Activated T-cell treated with anti-CD3 and anti-CD28 coated beads, Interleukin-2, amount 50 U/mL, for 72 hours (primary cell): ENCODE measurements around the gene ZC3H12C. TPM values are rescaled to one million over a fixed set of nuclear protein-coding genes. Genes with fewer than 3 reads are reported as not detected.
"Not testable (repeated sequence)": the region's sequence is repeated elsewhere in the genome, so short reads cannot be mapped to it uniquely, and the experiment has no call there.

Experiments
- ATAC-seq, 2 donors: fragments of 150-1000 bp; cut with Tn5 transposase; replicated peaks in 1 of 2; 2 replicates each; pipeline ENCODE4 v1.10.0; 2021; ENCODE audit warnings: moderate library complexity in 2 of 2, mild to moderate bottlenecking in 1 of 2
- DNase-seq, 2 donors: peaks; one replicate each; pipeline ENCODE4 v3.0.0; 2021 to 2022; ENCODE audit warnings: mixed read lengths in 1 of 2
- H3K27ac Mint-ChIP-seq: one replicate; pipeline ENCODE4 v1.8.0; 2022; ENCODE audit warnings: mild to moderate bottlenecking, moderate library complexity, mixed read lengths
- H3K27me3 Mint-ChIP-seq: one replicate; pipeline ENCODE4 v1.8.0; 2022; ENCODE audit warnings: low read depth, mixed read lengths
- H3K36me3 Mint-ChIP-seq, 2 donors: one replicate each; pipeline ENCODE4 v1.8.0; 2022; ENCODE audit warnings: mixed read lengths in 2 of 2, mild to moderate bottlenecking in 1 of 2; ENCODE audit not compliant: insufficient read depth in 2 of 2
- H3K4me1 Mint-ChIP-seq: one replicate; pipeline ENCODE4 v1.8.0; 2022; ENCODE audit warnings: low read depth, mixed read lengths
- H3K4me3 Mint-ChIP-seq, 2 donors: one replicate each; pipeline ENCODE4 v1.8.0; 2022; ENCODE audit warnings: mild to moderate bottlenecking in 2 of 2, mixed read lengths in 2 of 2, moderate library complexity in 2 of 2
- H3K9me3 Mint-ChIP-seq, 2 donors: one replicate each; pipeline ENCODE4 v1.8.0; 2022; ENCODE audit warnings: mixed read lengths in 2 of 2
- total RNA-seq, 2 donors: library from RNA; stranded (reverse); gene quantifications; one replicate each; pipeline ENCODE4 v1.2.3, GENCODE V29; 2022

Gene ZC3H12C
- total RNA-seq = 1 to 10 TPM; 2.5 to 6.6 TPM

DNA sequence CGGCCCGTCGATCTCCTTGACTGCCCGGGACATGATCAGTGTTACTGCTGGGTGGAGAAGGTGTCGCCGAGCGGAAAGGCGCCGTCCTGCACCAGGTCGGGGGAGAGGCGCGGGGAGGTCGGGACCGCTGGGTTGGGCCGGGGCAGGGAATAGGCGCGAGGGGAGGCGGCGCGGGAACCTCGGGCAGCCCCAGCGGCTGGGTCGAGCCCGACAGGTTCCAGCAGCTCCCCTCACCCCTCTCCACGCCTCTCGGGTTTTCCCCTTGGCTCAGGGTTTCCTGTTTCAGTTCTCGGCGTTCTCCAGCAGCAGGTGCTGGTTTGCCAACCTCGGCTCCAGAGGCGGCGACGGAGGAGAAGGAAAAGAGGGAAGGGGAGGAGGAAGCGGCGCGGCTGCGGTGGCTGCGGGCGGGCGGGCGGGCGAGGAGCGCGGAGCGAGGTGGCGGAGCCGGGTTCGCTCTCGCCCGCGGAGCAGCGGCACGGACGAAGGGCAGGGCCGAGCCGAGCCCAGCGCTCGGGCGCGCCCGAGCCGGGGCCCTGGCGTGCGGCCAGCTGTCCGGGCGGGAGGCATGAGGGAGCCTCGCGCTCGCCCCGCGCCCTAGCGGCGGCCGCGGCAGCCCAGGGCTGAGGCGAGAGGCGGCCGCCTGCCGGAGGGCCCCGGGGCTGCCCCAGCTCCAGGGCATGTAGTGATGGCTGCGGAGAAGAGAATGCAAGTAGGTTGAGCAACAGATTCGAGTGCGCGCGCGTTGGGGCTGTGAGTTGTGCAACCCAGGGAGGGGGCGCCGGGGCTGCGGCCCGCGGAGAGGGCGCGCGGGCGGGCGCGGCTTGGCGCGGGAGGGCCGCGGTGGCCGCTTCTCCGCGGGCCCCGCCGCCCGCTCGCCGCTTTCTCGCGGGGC lies at the start of gene ZC3H12C:
ZC3H12C (plus strand) TSS at position 878 of the 892 bp plus-strand sequence. CDS start 20 bp downstream, outside the sequence.
- H3K36me3 Mint-ChIP-seq = peaks cover 0 to 2% of the 10 kb centered on the region in 2 donors
- no peaks in the 10 kb centered on the region for H3K9me3 Mint-ChIP-seq
- peak within 1 kb of the TSS; percentile 49 for H3K27ac Mint-ChIP-seq
- ATAC-seq (peak; percentile 74 to 84), DNase-seq (peak; percentile 62 to 66)
- peak within 1 kb of the TSS; percentile 89 to 90 for H3K4me3 Mint-ChIP-seq
- peaks cover 14% of the 10 kb centered on the region for H3K4me1 Mint-ChIP-seq
- H3K27me3 Mint-ChIP-seq = peaks cover 55% of the 10 kb centered on the region

DNA sequence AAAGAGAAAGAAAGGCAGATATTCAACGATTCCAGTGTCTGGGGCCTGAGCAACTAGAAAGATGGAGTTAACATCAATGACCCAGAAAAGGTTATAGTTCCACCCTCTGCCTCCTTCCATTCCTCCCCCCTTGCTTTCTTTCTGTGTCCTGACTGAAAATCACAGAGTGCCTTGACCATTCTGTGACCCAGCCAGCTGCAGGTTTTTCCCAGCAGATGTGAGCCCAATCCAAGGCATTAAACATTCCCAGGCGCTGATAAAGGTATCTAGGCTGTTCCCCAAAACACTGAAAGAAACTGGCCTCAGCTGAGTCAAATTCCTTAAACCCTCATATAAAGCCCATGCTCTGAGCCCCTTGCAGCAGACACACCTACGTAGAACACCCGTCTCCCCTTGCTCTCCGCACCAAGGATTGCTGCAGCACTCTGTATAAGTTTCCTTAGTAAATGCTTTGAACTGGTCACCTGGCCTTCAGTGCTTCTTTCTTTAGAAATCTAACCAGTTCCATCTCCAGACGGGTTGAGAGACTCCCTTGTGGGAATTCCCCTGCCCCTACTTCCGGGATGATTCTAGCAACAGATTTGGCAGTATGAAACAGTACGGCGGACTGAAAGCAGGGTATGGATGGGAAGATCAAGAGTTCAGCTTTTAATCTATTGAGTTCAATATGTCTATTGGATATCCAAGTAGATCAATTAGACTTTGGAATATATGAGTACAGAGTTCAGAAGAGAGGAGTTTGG lies 48.8 kb upstream of the ZC3H12C start:
- H3K4me3 Mint-ChIP-seq = no peak overlapping the region
- no peaks in the 10 kb centered on the region for H3K4me1 Mint-ChIP-seq
- H3K36me3 Mint-ChIP-seq = no peaks in the 10 kb centered on the region
- peaks cover 18% of the 10 kb centered on the region for H3K27me3 Mint-ChIP-seq
- H3K9me3 Mint-ChIP-seq = no peaks in the 10 kb centered on the region
- no peak for ATAC-seq
- DNase-seq = no peak
- no peak overlapping the region for H3K27ac Mint-ChIP-seq

DNA sequence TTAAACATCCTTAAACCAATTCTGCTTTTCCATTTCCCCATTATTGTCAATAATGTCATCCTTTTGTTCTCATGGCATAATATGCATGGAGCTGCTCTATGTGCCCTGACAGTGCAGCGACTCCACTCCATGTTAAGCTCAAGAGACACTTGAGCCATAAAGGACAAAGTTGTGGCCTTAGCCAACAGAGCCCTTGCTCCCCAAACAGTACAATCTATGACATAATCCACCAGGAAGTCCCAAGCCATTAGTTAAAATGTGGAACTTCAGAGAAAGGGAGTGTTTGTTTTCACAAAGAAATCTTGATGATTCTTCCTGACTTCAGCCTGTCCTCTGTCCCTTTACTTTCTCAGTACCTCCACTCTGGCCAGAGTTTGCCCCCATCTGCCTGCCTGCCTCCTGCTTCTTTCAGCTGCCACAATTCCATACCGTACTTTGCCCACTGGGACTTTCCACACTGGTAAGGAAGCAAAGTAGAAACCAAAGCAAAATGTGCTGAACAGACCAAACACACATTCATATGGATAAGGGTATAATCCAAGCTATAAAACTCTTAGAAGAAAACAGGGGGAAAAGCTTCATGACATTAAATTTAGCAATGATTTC lies 46.3 kb upstream of the ZC3H12C start:
- no peaks in the 10 kb centered on the region for H3K36me3 Mint-ChIP-seq
- H3K27ac Mint-ChIP-seq = no peak overlapping the region
- ATAC-seq (no peak), DNase-seq (no peak)
- no peaks in the 10 kb centered on the region for H3K9me3 Mint-ChIP-seq
- H3K27me3 Mint-ChIP-seq = peaks cover 7% of the 10 kb centered on the region
- no peak overlapping the region for H3K4me3 Mint-ChIP-seq
- no peaks in the 10 kb centered on the region for H3K4me1 Mint-ChIP-seq

DNA sequence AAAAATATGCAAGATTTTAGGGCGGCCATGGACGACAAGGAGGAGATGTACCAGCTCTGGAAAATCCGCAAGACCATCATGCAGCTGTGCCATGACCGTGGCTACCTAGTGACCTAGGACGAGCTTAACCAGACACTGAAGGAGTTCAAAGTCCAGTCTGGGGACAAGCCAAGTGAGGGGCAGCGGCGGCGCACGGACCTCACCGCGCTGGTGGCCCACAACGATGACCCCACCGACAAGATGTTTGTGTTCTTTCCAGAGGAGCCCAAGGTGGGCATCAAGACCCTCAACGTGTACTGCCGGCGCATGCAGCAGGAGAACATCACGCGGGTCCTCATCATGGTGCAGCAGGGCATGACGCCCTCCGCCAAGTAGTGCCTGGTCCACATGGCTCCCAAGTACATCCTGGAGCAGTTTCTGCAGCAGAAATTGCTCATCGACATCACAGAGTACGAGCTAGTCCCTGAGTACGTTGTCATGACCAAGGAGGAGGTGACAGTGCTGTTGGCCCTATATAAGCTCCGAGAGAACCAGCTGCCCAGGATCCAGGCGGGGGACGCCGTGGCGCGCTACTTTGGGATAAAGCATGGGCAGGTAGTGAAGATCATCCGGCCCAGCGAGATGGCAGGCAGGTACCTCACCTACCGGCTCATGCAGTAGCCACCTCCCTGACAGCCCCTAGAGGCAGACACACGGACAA lies 43.5 kb upstream of the ZC3H12C start:
- no peak for ATAC-seq
- Mint-ChIP-seq H3K4me3 (no peak overlapping the region), H3K36me3 (peaks cover 2 to 6% of the 10 kb centered on the region in 2 donors), H3K27me3 (no peaks in the 10 kb centered on the region), H3K9me3 (peaks cover 9% of the 10 kb centered on the region in 2 donors), H3K27ac (no peak overlapping the region), H3K4me1 (no peaks in the 10 kb centered on the region)
- DNase-seq = no peak

DNA sequence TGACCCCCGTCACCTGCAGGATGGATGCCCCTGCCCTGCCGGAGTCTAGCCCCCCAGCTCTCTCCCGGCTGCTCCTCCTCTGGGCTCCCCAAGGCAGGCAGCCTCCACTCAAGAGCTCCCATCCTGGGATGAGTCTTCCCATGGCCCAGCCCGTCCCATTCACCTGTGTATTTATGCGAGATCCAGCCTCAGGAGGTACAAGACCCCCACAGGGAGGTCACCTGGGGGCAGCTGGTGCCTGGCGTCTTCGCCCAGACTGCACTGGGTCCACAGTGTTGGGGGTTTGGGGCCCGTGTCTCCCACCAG lies 43.0 kb upstream of the ZC3H12C start:
- Mint-ChIP-seq H3K27me3 (no peaks in the 10 kb centered on the region), H3K4me1 (no peaks in the 10 kb centered on the region), H3K36me3 (peaks cover 2 to 6% of the 10 kb centered on the region in 2 donors), H3K27ac (no peak overlapping the region), H3K9me3 (peaks cover 9% of the 10 kb centered on the region in 2 donors), H3K4me3 (no peak overlapping the region)
- no peak for DNase-seq
- no peak for ATAC-seq

DNA sequence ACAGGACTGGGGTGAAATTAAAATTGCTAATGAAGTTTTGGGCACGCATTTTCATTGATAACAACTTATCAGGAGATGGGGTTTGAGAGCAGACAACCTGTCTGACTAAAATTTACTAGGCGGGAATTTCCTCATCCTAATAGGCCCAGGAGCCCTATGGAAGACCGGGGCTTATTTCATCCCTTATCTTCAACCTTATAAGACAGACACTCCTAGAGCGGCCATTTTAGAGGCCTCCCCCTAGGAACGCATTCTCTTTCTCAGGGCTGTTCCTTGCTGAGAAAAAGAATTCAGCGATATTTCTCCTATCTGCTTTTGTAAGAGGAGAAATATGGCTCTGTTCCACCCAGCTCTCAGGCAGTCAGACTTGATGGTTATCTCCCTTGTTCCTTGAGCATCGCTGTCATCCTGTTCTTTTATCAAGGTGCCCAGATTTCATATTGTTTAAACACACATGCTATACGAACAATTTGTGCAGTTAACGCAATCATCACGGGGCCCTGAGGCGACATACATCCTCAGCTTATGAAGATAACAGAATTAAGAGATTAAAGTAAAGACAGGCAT lies 39.3 kb upstream of the ZC3H12C start:
- Mint-ChIP-seq H3K27ac (no peak overlapping the region), H3K4me3 (no peak overlapping the region), H3K9me3 (peaks cover 9% of the 10 kb centered on the region in 2 donors), H3K27me3 (no peaks in the 10 kb centered on the region), H3K4me1 (no peaks in the 10 kb centered on the region), H3K36me3 (peaks cover 2 to 6% of the 10 kb centered on the region in 2 donors)
- DNase-seq = peak in 1 of 2 donors; percentile 11
- no peak for ATAC-seq

DNA sequence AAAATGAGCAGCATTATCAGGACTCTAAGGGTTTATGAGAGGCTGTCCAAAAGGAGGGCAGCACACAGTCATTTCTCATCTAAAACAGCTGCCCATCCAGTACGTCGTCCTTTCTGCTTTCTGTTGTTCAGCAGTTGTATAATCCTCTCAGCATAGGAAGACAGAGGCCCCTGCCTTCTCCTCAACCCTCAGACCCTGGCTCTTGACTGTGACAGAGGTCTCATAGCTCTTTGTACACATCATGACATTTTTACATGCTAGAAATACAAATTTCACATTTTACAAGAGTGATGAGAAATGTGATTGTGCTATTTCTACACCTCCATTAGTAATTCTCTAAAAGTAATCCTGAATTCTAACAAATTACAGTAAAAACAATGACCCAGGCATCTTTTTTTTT lies 36.2 kb upstream of the ZC3H12C start:
- Mint-ChIP-seq H3K27ac (no peak overlapping the region), H3K4me3 (no peak overlapping the region), H3K9me3 (peaks cover 9% of the 10 kb centered on the region in 2 donors), H3K4me1 (no peaks in the 10 kb centered on the region), H3K36me3 (peaks cover 2 to 6% of the 10 kb centered on the region in 2 donors), H3K27me3 (no peaks in the 10 kb centered on the region)
- DNase-seq (no peak), ATAC-seq (no peak)

DNA sequence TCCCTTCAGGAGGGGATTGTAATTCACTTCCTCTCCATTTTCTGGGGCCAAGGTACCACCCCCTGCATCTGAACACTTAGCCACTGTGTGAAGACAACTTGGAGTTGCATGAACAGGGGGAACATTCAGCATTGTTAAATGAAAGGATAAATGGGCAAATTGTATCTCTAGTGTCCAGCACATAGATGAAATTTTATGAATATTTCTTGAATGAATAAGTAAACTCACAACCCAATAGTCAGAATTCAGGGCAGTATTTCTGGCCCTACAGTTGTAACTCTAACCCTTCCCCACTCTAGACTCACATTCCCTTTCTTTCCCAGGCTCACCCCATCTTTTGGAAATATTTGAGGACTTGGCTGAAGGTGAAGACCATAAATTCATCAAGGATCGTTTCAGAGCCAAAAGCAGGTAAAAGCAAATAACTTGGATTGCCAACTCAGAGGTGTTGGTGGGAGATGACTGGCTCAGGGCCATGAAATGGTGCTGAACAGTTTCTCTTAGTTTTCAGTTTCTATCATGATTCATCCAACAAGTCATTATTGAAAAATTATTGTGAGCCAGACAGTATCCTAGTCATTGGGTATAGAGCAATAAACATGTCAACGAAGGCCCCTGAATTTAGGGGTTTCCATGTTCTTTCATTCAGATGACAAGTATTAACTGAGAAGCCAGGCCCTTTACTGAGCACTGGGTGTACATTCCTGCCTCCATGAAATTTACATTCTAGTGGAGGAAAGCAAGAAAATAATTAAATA lies 33.3 kb upstream of the ZC3H12C start:
- Mint-ChIP-seq H3K4me3 (no peak overlapping the region), H3K9me3 (no peaks in the 10 kb centered on the region), H3K27ac (no peak overlapping the region), H3K4me1 (no peaks in the 10 kb centered on the region), H3K27me3 (peaks cover 6% of the 10 kb centered on the region), H3K36me3 (no peaks in the 10 kb centered on the region)
- ATAC-seq (peak in 1 of 2 donors; percentile 53), DNase-seq (no peak)

DNA sequence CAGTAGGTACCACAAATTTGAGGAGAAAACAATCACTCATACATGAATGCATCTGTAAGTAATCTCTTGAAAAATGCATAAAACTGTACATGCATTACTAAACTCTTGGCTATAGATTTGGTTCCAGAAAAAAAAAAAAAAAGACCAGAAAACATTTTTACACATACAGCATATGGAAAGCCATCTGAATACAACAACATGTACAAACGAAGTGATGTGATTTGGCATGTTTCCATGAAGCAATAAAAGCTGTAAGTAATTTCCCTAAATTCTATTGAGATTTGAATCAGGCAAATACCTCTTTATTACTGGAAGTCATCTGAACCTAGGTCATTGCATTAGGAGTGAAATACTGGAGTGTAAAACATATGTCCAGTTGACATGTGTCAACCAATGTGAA lies 31.9 kb upstream of the ZC3H12C start:
- DNase-seq = no peak
- H3K4me1 Mint-ChIP-seq = no peaks in the 10 kb centered on the region
- no peaks in the 10 kb centered on the region for H3K9me3 Mint-ChIP-seq
- no peaks in the 10 kb centered on the region for H3K36me3 Mint-ChIP-seq
- H3K4me3 Mint-ChIP-seq = no peak overlapping the region
- no peak for ATAC-seq
- H3K27ac Mint-ChIP-seq = no peak overlapping the region
- H3K27me3 Mint-ChIP-seq = peaks cover 10% of the 10 kb centered on the region

DNA sequence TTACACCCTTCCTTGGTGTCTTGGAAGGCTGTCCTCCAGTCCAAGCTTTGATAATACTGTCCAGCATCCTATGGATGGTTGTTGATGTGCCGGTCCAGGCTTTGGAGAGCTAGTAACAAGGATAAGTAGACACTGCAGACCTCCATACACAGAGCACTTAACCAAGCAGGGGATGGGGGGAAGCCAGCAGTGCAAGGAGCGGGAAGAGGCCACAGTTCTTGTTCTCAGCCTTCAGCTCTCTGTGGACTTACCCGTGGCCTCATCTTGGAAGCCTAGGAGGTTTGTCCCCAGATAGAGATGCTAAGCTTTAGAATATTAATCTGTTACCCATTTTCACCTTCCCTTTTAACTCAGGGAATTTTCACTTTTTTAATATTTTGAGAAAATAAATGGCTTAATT lies 30.9 kb upstream of the ZC3H12C start:
- no peak for DNase-seq
- H3K4me3 Mint-ChIP-seq = no peak overlapping the region

DNA sequence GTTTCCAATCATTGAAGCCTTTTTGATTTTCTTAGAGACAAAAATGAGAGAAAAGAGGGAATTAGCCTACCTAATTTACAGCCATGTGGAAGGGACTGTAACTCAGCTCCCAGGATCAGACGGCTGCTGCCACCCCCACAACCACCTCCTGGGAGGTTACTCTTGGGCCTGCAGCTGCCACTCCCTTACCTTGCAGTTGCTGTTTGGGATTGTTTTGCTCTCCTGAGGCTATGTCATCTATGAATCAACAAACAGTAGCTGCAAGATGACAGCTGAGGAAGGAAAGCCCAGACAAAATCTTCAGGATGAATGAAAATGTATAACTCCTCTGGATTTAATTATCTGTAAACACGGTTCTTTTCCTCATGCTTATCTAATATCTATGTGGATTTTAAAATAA lies 28.0 kb upstream of the ZC3H12C start:
- H3K27ac Mint-ChIP-seq = no peak overlapping the region

More for the DNA sequence above, 30.9 kb upstream of the ZC3H12C start:
- H3K27ac Mint-ChIP-seq = no peak overlapping the region
- no peaks in the 10 kb centered on the region for H3K4me1 Mint-ChIP-seq
- H3K9me3 Mint-ChIP-seq = no peaks in the 10 kb centered on the region
- no peak for ATAC-seq
- no peaks in the 10 kb centered on the region for H3K36me3 Mint-ChIP-seq
- peaks cover 14% of the 10 kb centered on the region for H3K27me3 Mint-ChIP-seq

DNA sequence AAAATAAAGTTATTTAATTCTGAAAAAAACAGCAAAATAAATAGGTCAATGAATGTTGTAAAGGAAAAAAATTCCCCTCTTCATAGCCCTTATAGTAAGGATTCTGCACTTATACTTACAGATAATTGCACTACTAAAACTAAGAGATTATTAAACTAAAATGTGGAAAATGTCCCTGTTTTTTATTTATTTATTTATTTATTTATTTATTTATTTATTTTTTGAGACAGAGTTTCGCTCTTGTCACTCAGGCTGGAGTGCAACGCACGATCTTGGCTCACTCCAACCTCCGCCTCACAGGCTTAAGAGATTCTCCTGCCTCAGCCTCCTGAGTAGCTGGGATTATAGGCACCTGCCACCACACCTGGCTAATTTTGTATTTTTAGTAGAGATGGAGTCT lies 25.2 kb upstream of the ZC3H12C start:
- H3K4me1 Mint-ChIP-seq, H3K27ac Mint-ChIP-seq, H3K9me3 Mint-ChIP-seq, DNase-seq, H3K36me3 Mint-ChIP-seq, H3K4me3 Mint-ChIP-seq, ATAC-seq: not testable (repeated sequence)
- H3K27me3 Mint-ChIP-seq = peaks cover 48% of the 10 kb centered on the region

More for the DNA sequence above, 28.0 kb upstream of the ZC3H12C start:
- no peaks in the 10 kb centered on the region for H3K36me3 Mint-ChIP-seq
- DNase-seq (no peak), ATAC-seq (no peak)
- no peak overlapping the region for H3K4me3 Mint-ChIP-seq
- H3K9me3 Mint-ChIP-seq = no peaks in the 10 kb centered on the region
- peaks cover 20% of the 10 kb centered on the region for H3K27me3 Mint-ChIP-seq
- peaks cover 4% of the 10 kb centered on the region for H3K4me1 Mint-ChIP-seq
